Activated B cell treated with CpG ODN at 0.5 μM for 24 hours (primary cell): ENCODE results near the gene PPP2R2C. TPM values are rescaled to one million over a fixed set of nuclear protein-coding genes. Genes with fewer than 3 reads are reported as not detected.

Experiments
- ATAC-seq: fragments of 200-7000 bp; cut with Tn5 transposase; one replicate; pipeline ENCODE4 v1.10.0; 2021; ENCODE audit warnings: low read depth, mild to moderate bottlenecking, moderate library complexity
- CTCF ChIA-PET: fragments of 350-600 bp; sonication (Branson Sonifier 250); formaldehyde crosslinking; loops from one replicate; lab custom pipeline; 2021; ENCODE audit warnings: antibody characterized with exemption; lab: Charles Lee
- POLR2A ChIA-PET: fragments of 350-600 bp; sonication (Branson Sonifier 250); formaldehyde crosslinking; loops from one replicate; lab custom pipeline; 2021; ENCODE audit warnings: antibody characterized with exemption; lab: Charles Lee
- DNase-seq: peaks from one replicate; pipeline ENCODE4 v3.0.0; 2022
- H3K27ac Mint-ChIP-seq: one replicate; pipeline ENCODE4 v1.8.0; 2020; ENCODE audit warnings: mixed read lengths
- H3K27me3 Mint-ChIP-seq: one replicate; pipeline ENCODE4 v1.8.0; 2021; ENCODE audit warnings: mixed read lengths
- H3K36me3 Mint-ChIP-seq: one replicate; pipeline ENCODE4 v1.8.0; 2021; ENCODE audit warnings: low read depth, mixed read lengths
- H3K4me1 Mint-ChIP-seq: one replicate; pipeline ENCODE4 v1.8.0; 2021; ENCODE audit warnings: mixed read lengths
- H3K4me3 Mint-ChIP-seq: one replicate; pipeline ENCODE4 v1.8.0; 2020; ENCODE audit warnings: mild to moderate bottlenecking, mixed read lengths
- H3K9me3 Mint-ChIP-seq: one replicate; pipeline ENCODE4 v1.8.0; 2020; ENCODE audit warnings: mixed read lengths
- CTCF ChIP-seq: fragments of 200-600 bp; IDR thresholded peaks from one replicate; pipeline ENCODE4 v1.8.0; 2022; ENCODE audit warnings: antibody characterized with exemption, mild to moderate bottlenecking
- intact Hi-C: fragments of 100-400 bp; cut with micrococcal nuclease; formaldehyde crosslinking; loops from one replicate; pipeline ENCODE4 v1.15.1; 2024
- total RNA-seq: library from RNA; stranded (reverse); gene quantifications from 2 replicates; pipeline ENCODE4 v1.2.3, GENCODE V29; 2022

The PPP2R2C gene
- total RNA-seq, 1 donor from 2014 or later, result not detected

- no peak for TF ChIP-seq CTCF
- Mint-ChIP-seq H3K9me3 (peaks cover 3% of the 10 kb centered on the region), H3K4me1 (peaks cover 2% of the 10 kb centered on the region), H3K27ac (no peak overlapping the region), H3K36me3 (no peaks in the 10 kb centered on the region), H3K27me3 (peaks cover 36% of the 10 kb centered on the region), H3K4me3 (no peak overlapping the region)
- ATAC-seq, result no peak
- CTCF ChIA-PET, result interaction anchor here (0.7 kb wide), 1 partner anchor 14 kb away, joined by 3 read pairs; no protein-coding TSS in a partner anchor
- intact Hi-C loops, result no loop called here
- DNase-seq, result no peak
- POLR2A ChIA-PET, result no interaction called here
Measured at GRCh38 chr4:6313216-6313615, 159.2 kb downstream of the PPP2R2C start.

- H3K27ac Mint-ChIP-seq, result no peak overlapping the region
Measured at GRCh38 chr4:6309777-6310176, 162.6 kb downstream of the PPP2R2C start.

GRCh38 chr4:6308899-6309643 lies 163.3 kb downstream of the PPP2R2C start:
- POLR2A ChIA-PET, result no interaction called here

More at GRCh38 chr4:6309777-6310176, 162.6 kb downstream of the PPP2R2C start:
- DNase-seq (no peak), ATAC-seq (no peak)
- Mint-ChIP-seq H3K9me3 (peaks cover 3% of the 10 kb centered on the region), H3K4me3 (no peak overlapping the region), H3K36me3 (no peaks in the 10 kb centered on the region), H3K27me3 (peaks cover 43% of the 10 kb centered on the region), H3K4me1 (peaks cover 2% of the 10 kb centered on the region)
- TF ChIP-seq CTCF, result no peak
- POLR2A ChIA-PET, result no interaction called here
- CTCF ChIA-PET, result no interaction called here
- intact Hi-C loops, result no loop called here

GRCh38 chr4:6307891-6308290 lies 164.5 kb downstream of the PPP2R2C start:
- Mint-ChIP-seq H3K4me1 (peaks cover 2% of the 10 kb centered on the region), H3K9me3 (peaks cover 3% of the 10 kb centered on the region), H3K27ac (no peak overlapping the region), H3K36me3 (no peaks in the 10 kb centered on the region), H3K4me3 (no peak overlapping the region), H3K27me3 (peaks cover 36% of the 10 kb centered on the region)
- CTCF ChIA-PET, result interaction anchor here (1.4 kb wide), 1 partner anchor 57 kb away, joined by 4 read pairs; no protein-coding TSS in a partner anchor
- ATAC-seq (no peak), DNase-seq (no peak)
- POLR2A ChIA-PET, result no interaction called here
- intact Hi-C loops, result no loop called here
- TF ChIP-seq CTCF, result no peak

More at GRCh38 chr4:6308899-6309643, 163.3 kb downstream of the PPP2R2C start:
- Mint-ChIP-seq H3K27me3 (peaks cover 39% of the 10 kb centered on the region), H3K9me3 (peaks cover 3% of the 10 kb centered on the region), H3K36me3 (no peaks in the 10 kb centered on the region), H3K27ac (no peak overlapping the region), H3K4me3 (no peak overlapping the region), H3K4me1 (peaks cover 2% of the 10 kb centered on the region)
- intact Hi-C loops, result no loop called here
- no peak for DNase-seq
- no peak for TF ChIP-seq CTCF
- no peak for ATAC-seq
- CTCF ChIA-PET, result interaction anchor here (1.4 kb wide), 1 partner anchor 58 kb away, joined by 4 read pairs; no protein-coding TSS in a partner anchor

- Mint-ChIP-seq H3K27ac (no peak overlapping the region), H3K4me3 (no peak overlapping the region), H3K4me1 (peaks cover 2% of the 10 kb centered on the region), H3K36me3 (peaks cover 6% of the 10 kb centered on the region), H3K27me3 (peaks cover 32% of the 10 kb centered on the region), H3K9me3 (peaks cover 3% of the 10 kb centered on the region)
- TF ChIP-seq CTCF, result no peak
- POLR2A ChIA-PET, result no interaction called here
- no peak for DNase-seq
- intact Hi-C loops, result no loop called here
- ATAC-seq, result no peak
- CTCF ChIA-PET, result interaction anchor here (1.4 kb wide), 1 partner anchor 56 kb away, joined by 4 read pairs; no protein-coding TSS in a partner anchor
Measured at GRCh38 chr4:6307230-6307629, 165.2 kb downstream of the PPP2R2C start.
